Dendritic cell treated with granulocyte-macrophage colony-stimulating factor and Interleukin-4, amounts not matched to agents 40 ng/mL and 50 ng/mL, for 4 days (primary cell): Measurements from ENCODE around the gene C2CD3.
A peak's percentile ranks its signal among the peaks of the same experiment; 100 is the strongest.
"Not testable (repeated sequence)": the region's sequence is repeated elsewhere in the genome, so short reads cannot be mapped to it uniquely, and the experiment has no call there.

Source experiments
- H3K27ac Mint-ChIP-seq: one replicate; pipeline ENCODE4 v1.8.0; 2022; ENCODE audit warnings: mild to moderate bottlenecking, mixed read lengths
- H3K27me3 Mint-ChIP-seq: one replicate; pipeline ENCODE4 v1.8.0; 2022; ENCODE audit warnings: mild to moderate bottlenecking, mixed read lengths
- H3K36me3 Mint-ChIP-seq: one replicate; pipeline ENCODE4 v1.8.0; 2022; ENCODE audit warnings: low read depth, mixed read lengths
- H3K4me1 Mint-ChIP-seq: one replicate; pipeline ENCODE4 v1.8.0; 2022; ENCODE audit warnings: low read depth, mixed read lengths
- H3K4me3 Mint-ChIP-seq: one replicate; pipeline ENCODE4 v1.8.0; 2022; ENCODE audit warnings: mild to moderate bottlenecking, moderate library complexity, mixed read lengths
- H3K9me3 Mint-ChIP-seq: one replicate; pipeline ENCODE4 v1.8.0; 2022; ENCODE audit warnings: mixed read lengths
- intact Hi-C: fragments of 100-400 bp; cut with micrococcal nuclease; formaldehyde crosslinking; loops from one replicate; pipeline ENCODE4 v1.15.0; 2022

C2CD3 gene

GRCh38 chr11:74000307-74001133 lies 170.3 kb downstream of the C2CD3 start:
- Mint-ChIP-seq H3K27ac (no peak overlapping the region), H3K36me3 (peaks cover 39% of the 10 kb centered on the region), H3K4me1 (peaks cover 5% of the 10 kb centered on the region), H3K4me3 (no peak overlapping the region), H3K9me3 (no peaks in the 10 kb centered on the region), H3K27me3 (no peaks in the 10 kb centered on the region)
- intact Hi-C loops, result no loop called here

- Mint-ChIP-seq H3K4me1 (peaks cover 5% of the 10 kb centered on the region), H3K27ac (peak overlapping the region; percentile 2), H3K27me3 (no peaks in the 10 kb centered on the region), H3K9me3 (no peaks in the 10 kb centered on the region), H3K36me3 (peaks cover 39% of the 10 kb centered on the region), H3K4me3 (no peak overlapping the region)
- intact Hi-C loops, result no loop called here
These were observed 171.1 kb downstream of the C2CD3 start for GRCh38 chr11:73999581-74000306.

GRCh38 chr11:73998846-73999575 lies 171.8 kb downstream of the C2CD3 start:
- H3K27me3 Mint-ChIP-seq, result no peaks in the 10 kb centered on the region
- no peak overlapping the region for H3K4me3 Mint-ChIP-seq
- H3K27ac Mint-ChIP-seq, result peak overlapping the region; percentile 2
- peaks cover 34% of the 10 kb centered on the region for H3K36me3 Mint-ChIP-seq
- H3K4me1 Mint-ChIP-seq, result peaks cover 5% of the 10 kb centered on the region
- H3K9me3 Mint-ChIP-seq, result no peaks in the 10 kb centered on the region
- intact Hi-C loops, result no loop called here

GRCh38 chr11:73997120-73997770 lies 173.6 kb downstream of the C2CD3 start:
- intact Hi-C loops, result no loop called here
- Mint-ChIP-seq H3K4me1 (peaks cover 5% of the 10 kb centered on the region), H3K4me3 (no peak overlapping the region), H3K9me3 (no peaks in the 10 kb centered on the region), H3K27me3 (no peaks in the 10 kb centered on the region), H3K36me3 (peaks cover 16% of the 10 kb centered on the region), H3K27ac (no peak overlapping the region)

- Mint-ChIP-seq H3K4me1 (peaks cover 5% of the 10 kb centered on the region), H3K4me3 (no peak overlapping the region), H3K9me3 (no peaks in the 10 kb centered on the region), H3K27me3 (no peaks in the 10 kb centered on the region), H3K36me3 (peaks cover 8% of the 10 kb centered on the region), H3K27ac (peak overlapping the region; percentile 75)
- intact Hi-C loops, result no loop called here
These were observed 174.5 kb downstream of the C2CD3 start for GRCh38 chr11:73996161-73996747.

- intact Hi-C loops, result loop anchor here (1.0 to 2.0 kb wide), 2 partner anchors 12 to 23 kb away; no protein-coding TSS in a partner anchor
- Mint-ChIP-seq H3K27me3 (no peaks in the 10 kb centered on the region), H3K4me3 (no peak overlapping the region), H3K4me1 (peaks cover 5% of the 10 kb centered on the region), H3K36me3 (peaks cover 2% of the 10 kb centered on the region), H3K9me3 (no peaks in the 10 kb centered on the region), H3K27ac (peak overlapping the region; percentile 75)
These were observed 175.1 kb downstream of the C2CD3 start for GRCh38 chr11:73995731-73996130.

GRCh38 chr11:73995247-73995646 lies 175.6 kb downstream of the C2CD3 start:
- intact Hi-C loops, result loop anchor here (1.0 to 2.0 kb wide), 2 partner anchors 12 to 24 kb away; no protein-coding TSS in a partner anchor
- peak overlapping the region; percentile 75 for H3K27ac Mint-ChIP-seq
- no peaks in the 10 kb centered on the region for H3K36me3 Mint-ChIP-seq
- H3K27me3 Mint-ChIP-seq, result no peaks in the 10 kb centered on the region
- H3K9me3 Mint-ChIP-seq, result no peaks in the 10 kb centered on the region
- H3K4me3 Mint-ChIP-seq, result no peak overlapping the region
- peaks cover 5% of the 10 kb centered on the region for H3K4me1 Mint-ChIP-seq

GRCh38 chr11:73991471-73992006 lies 179.3 kb downstream of the C2CD3 start:
- no peaks in the 10 kb centered on the region for H3K4me1 Mint-ChIP-seq

GRCh38 chr11:73990730-73991129 lies 180.1 kb downstream of the C2CD3 start:
- Mint-ChIP-seq H3K4me1 (no peaks in the 10 kb centered on the region), H3K36me3 (no peaks in the 10 kb centered on the region), H3K9me3 (no peaks in the 10 kb centered on the region), H3K27me3 (no peaks in the 10 kb centered on the region), H3K27ac (no peak overlapping the region), H3K4me3 (no peak overlapping the region)
- intact Hi-C loops, result no loop called here

More at GRCh38 chr11:73991471-73992006, 179.3 kb downstream of the C2CD3 start:
- no peaks in the 10 kb centered on the region for H3K27me3 Mint-ChIP-seq
- H3K36me3 Mint-ChIP-seq, result no peaks in the 10 kb centered on the region
- H3K4me3 Mint-ChIP-seq, result no peak overlapping the region
- no peaks in the 10 kb centered on the region for H3K9me3 Mint-ChIP-seq
- H3K27ac Mint-ChIP-seq, result peak overlapping the region; percentile 53
- intact Hi-C loops, result no loop called here

GRCh38 chr11:73989156-73989555 lies 181.6 kb downstream of the C2CD3 start:
- intact Hi-C loops, result no loop called here
- no peak overlapping the region for H3K27ac Mint-ChIP-seq
- H3K9me3 Mint-ChIP-seq, result no peaks in the 10 kb centered on the region
- no peaks in the 10 kb centered on the region for H3K36me3 Mint-ChIP-seq
- H3K27me3 Mint-ChIP-seq, result no peaks in the 10 kb centered on the region
- no peak overlapping the region for H3K4me3 Mint-ChIP-seq
- H3K4me1 Mint-ChIP-seq, result peaks cover under 1% of the 10 kb centered on the region

GRCh38 chr11:73988227-73988626 lies 182.6 kb downstream of the C2CD3 start:
- no peak overlapping the region for H3K27ac Mint-ChIP-seq
- H3K36me3 Mint-ChIP-seq, result peaks cover under 1% of the 10 kb centered on the region
- H3K4me3 Mint-ChIP-seq, result no peak overlapping the region
- no peaks in the 10 kb centered on the region for H3K27me3 Mint-ChIP-seq
- intact Hi-C loops, result no loop called here
- H3K9me3 Mint-ChIP-seq, result no peaks in the 10 kb centered on the region
- H3K4me1 Mint-ChIP-seq, result peaks cover 9% of the 10 kb centered on the region

- H3K9me3 Mint-ChIP-seq, H3K27me3 Mint-ChIP-seq, H3K27ac Mint-ChIP-seq, H3K4me3 Mint-ChIP-seq, intact Hi-C loops: not testable (repeated sequence)
- Mint-ChIP-seq H3K36me3 (peaks cover 26% of the 10 kb centered on the region), H3K4me1 (peaks cover 24% of the 10 kb centered on the region)
These were observed 185.1 kb downstream of the C2CD3 start for GRCh38 chr11:73985661-73986060.
